ENCODE measurements around the gene SLC15A1. TPM values are rescaled to one million over a fixed set of nuclear protein-coding genes. Genes with fewer than 3 reads are reported as not detected.

The SLC15A1 gene
- not detected in 2 replicates for total RNA-seq (2014; rRNA removed; shearing (Covaris generic))

GRCh38 chr13:98752467-98753290 is at the start of gene SLC15A1:
TSS of gene SLC15A1 (minus strand) at chr13:98752672. CDS start at chr13:98752598, 74 bp downstream.
- DNase-seq (ENCODE audit: low spot score), result no peak

DNA sequence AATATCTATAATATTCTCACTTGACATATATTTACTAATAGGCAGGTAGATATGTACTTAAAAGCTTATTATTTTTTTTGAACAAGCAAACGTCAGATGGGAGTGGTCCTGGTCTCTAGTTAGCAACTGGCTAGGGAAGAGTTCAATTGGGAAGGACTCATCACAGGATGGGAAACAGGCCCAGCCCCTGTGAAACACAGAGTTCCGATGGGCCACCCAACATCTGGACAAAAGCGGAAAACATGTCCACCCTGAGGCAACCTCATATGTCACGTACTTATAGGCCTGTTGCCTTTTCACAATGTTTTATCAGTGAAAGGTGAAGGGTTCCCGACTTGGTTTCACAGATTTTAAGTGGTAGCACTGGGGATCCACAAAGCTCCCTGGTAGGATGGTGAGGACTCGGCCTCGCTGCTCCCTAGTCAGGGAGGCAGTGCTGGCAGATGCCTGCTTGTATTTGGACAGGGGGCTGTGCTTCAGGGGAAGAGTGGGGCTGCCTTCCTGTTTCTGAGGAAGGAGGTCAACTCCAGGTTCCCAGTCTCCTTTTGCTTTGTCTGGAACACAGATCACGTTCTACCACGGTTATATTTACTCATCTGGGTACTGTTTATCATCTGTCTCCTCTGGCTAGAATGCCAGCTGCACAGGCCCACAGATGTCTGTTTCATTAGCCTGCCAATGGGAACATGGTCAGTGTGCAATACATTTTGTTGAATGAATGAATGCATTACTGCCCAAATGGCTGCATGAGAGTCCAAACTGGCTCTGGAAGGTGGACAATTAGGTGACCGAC is 49.4 kb upstream of the SLC15A1 start:
- no peak for DNase-seq (ENCODE audit: low spot score)

GRCh38 chr13:98800078-98800477 is 47.6 kb upstream of the SLC15A1 start:
- no peak for DNase-seq (ENCODE audit: low spot score)

DNA sequence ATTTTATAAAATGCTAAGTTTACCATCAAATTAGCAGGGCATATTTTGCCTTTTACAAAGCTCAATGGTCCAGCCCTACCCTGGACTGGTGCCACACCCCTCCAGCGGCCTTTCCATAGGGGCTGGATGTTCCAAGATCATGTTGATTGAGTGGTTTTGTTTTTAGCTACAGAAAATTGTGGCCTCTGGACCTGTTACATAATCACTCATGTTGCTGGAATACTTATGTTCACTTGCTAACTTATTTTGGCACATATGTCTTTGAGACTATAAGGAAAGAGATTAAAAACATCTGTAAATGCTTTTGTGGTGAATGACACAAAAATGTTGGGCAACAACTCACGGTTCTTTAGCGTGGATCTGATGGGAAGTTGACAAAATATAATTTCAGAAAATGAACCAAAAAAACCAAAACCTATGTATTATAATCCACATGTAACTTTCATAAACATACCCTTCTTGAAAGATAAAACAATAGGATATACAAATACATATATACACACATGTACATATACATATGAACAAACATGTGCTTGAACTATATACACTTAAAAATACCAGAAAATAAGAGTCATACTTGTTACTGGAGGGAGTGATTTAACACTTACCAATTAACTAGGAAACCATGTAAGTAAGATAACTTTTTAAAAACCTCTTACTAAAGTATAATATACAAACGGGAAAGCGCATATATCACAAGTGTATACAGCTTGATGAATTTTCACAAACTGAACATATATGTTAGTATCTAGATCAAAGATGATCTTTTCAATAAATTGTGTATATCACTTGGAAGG is 46.6 kb upstream of the SLC15A1 start:
- no peak for DNase-seq (ENCODE audit: low spot score)

DNA sequence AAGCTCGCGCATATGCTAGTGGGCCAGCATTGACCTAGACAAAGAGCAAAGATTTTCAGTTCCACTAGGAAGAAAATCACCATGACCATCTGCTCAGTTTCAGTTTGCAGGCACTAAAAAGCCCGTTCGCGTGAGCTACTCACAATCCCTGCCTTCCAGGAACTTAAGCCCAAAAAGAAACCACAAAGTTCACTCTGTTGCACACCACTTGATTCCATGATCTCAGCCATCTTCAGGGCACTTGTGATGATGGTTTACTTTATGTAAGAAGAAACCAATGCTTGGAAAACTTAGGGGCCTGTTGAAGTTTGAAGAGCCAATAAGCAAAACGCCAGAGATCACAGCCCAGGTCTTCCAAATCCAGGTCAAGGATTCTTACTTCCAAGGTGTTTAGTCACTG is 45.0 kb upstream of the SLC15A1 start:
- no peak for DNase-seq (ENCODE audit: low spot score)

DNA sequence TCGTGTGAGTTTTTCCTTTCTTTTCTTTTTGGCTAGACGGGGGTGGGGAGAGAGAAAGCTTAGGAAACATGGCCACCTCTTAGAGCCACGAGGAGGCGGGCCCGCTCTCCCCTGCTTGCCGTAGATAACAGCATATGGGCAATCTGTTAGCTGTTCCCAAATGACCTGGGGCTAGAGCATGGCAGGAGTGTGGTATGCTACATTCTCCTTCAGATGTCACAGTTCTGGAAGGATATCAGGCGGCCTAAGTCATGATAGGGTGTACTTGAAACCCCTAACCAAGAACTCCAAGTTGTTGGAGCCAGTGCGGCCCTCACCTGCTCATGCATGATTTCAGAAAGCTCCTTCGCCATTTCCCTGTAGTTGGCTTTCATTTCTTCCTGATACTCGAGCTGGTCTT is 44.3 kb upstream of the SLC15A1 start:
- DNase-seq (ENCODE audit: low spot score), result no peak

DNA sequence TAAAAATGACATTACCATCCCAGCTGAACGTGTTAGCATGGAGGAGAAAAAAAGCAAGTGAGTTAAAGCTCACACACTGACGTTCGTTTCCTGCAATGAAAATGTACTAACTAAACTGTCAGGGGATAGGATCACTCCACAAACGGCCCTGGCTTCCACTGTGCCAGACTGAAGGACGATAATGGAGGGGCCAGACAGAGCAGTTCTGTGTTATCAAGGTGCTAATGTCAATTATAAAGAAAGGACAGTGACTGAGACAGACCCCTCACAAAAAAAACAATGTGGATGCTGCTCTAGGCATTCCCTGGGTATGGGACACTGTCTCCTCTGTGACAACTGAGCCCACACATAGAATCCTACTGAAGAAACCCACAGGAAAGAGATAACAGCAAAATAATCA is 43.7 kb upstream of the SLC15A1 start:
- DNase-seq (ENCODE audit: low spot score), result no peak

GRCh38 chr13:98795220-98795619 is 42.7 kb upstream of the SLC15A1 start:
- no peak for DNase-seq (ENCODE audit: low spot score)

DNA sequence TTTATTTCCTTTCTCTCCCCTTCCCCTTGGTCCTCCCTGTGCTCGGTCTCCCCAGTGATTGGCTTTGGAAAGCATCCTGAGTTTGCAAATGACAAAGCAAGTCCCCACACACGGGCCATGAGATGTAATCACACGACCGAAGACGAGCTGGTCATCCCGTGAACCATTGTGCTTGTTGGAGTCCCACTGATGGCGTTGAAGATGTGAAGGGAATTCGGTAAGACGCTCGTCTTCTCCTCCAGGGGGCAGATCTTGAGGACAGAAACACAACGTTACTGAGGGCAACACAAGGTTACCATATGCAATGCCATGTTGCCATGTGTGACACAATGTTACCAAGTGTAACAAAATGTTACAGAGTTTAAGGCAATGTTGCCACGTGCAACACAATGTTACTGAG is 42.0 kb upstream of the SLC15A1 start:
- DNase-seq (ENCODE audit: low spot score), result no peak

- DNase-seq (ENCODE audit: low spot score), result no peak
These were observed 40.5 kb upstream of the SLC15A1 start for GRCh38 chr13:98792785-98793495.

DNA sequence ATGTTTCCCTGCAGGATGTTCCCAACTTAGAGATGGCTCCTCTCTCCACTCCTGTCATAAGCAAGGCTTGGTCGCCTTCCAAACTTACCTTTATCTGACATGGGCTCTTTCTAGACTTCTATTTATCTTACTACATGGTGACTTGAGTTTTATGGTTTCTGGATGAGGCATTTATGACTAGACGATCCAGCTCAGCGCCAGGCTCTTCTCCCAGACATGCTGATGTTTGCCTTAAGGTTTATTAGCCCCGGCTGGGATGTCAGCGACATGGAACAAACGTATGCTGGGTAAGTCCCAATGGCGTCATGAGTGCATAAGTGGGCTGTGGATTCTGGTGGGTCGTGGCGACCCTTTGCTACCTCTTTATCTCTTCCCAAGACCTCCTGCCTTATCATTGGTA is 39.8 kb upstream of the SLC15A1 start:
- DNase-seq (ENCODE audit: low spot score), result no peak

DNA sequence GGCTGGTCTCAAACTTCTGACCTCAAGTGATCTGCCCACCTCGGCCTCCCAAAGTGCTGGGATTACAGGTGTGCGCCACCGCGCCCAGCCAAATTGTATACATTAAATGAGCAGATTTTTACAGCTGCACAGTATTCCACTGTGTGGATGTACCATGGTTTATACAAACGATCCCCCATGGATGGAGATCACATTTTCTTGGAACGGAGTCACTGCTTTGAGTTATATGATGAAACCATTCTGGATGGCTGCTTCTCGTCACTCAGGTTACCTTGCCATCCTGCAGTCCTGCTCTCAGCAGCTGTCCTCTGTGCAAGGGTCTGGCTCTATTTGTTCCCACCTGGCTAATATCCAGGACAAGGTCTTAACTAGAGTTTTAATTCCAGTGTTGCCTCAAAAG is 39.1 kb upstream of the SLC15A1 start:
- no peak for DNase-seq (ENCODE audit: low spot score)

- no peak for DNase-seq (ENCODE audit: low spot score)
These were observed 35.5 kb upstream of the SLC15A1 start for GRCh38 chr13:98787996-98788395.

DNA sequence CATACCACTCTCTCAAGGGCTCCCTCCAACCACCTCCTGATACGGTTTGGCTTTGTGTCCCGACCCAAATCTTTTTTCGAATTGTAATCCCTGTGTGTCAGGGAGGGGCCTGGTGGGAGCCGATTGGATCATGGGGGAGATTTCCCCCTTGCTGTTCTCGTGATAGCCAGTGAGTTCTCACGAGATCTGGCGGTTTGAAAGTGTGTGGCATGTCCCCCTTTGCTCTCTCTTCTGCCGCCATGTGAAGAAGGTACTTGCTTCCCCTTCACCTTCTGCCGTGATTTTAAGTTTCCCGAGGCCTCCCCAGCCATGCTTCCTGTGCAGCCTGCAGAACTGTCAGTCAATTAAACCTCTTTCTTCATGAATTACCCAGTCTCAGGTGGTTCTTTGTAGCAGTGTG is 34.7 kb upstream of the SLC15A1 start:
- no peak for DNase-seq (ENCODE audit: low spot score)

DNA sequence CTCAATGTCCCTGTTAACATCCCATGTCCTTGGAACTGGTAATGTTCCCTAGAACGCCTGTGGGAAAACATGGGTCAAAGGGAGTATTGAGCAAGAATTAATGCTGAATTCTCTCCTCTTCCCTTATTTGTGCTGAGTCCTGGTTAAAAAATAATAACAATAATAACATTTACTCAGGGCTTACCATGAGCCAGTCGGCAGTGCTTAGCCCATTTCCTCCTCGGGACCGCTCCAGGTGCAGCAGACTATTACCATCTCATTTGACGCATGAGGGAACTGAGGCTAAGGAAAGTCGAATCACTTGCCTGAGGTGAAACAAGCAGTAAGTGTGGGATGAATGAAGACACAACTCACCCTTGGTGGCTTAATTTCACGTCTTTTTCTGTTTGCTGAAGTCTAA is 33.6 kb upstream of the SLC15A1 start:
- DNase-seq (ENCODE audit: low spot score), result no peak

- DNase-seq (ENCODE audit: low spot score), result no peak
These were observed 32.9 kb upstream of the SLC15A1 start for GRCh38 chr13:98785405-98785804.

DNA sequence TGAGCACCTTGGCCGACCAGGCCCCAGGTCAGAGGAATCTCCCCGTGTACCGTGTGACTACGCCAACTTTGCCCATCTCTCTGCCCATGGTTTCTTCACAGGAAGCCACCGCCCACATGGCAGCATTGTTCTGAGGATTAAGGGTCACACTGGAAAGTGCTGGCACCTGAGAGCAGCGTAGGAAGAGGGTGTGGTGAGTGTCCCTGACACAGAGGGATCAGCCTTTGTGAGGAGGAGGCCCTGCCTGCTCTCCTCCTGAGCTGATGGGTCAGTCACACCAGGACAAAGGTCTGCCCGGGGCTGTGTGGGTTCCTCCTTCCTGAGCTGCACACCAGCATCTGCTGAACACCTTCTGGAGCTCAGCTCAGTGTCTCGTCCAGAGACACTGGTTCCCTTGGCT is 32.2 kb upstream of the SLC15A1 start:
- no peak for DNase-seq (ENCODE audit: low spot score)

DNA sequence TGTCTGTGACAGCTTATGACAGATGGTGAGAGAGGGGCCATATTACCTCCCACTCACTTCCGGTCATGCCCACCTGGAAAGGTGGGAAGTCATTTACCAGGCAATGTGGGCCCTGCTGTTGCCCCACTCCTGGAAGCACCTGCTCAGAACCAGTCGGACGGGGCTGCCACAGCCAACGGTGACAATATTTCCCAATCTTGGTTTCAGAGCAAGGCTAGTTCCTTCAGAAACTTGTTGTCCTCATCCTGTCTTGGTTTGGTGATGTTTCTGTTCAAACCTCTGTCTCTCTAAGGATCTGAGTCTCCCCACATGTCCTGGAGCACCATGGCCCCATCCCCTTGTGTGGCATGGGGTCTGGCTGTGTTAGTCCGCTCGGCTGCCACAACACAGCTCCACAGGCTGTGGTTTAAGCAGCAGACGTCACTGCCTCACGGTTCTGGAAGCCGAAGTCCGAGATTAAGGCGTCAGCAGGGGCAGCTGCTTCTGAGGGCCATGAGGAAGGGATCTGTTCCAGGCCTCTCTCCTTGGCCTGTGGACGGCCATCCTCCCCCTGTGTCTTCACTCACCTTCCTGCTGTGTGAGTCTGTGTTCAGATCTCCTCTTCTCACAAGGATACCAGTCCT is 31.5 kb upstream of the SLC15A1 start:
- DNase-seq (ENCODE audit: low spot score), result no peak

GRCh38 chr13:98782654-98783053 is 30.2 kb upstream of the SLC15A1 start:
- DNase-seq (ENCODE audit: low spot score), result no peak

GRCh38 chr13:98781905-98782304 is 29.4 kb upstream of the SLC15A1 start:
- no peak for DNase-seq (ENCODE audit: low spot score)

- no peak for DNase-seq (ENCODE audit: low spot score)
These were observed 29.0 kb upstream of the SLC15A1 start for GRCh38 chr13:98781470-98781869.
